SK-N-SH treated with all-trans-retinoic acid at 6 μM for 48 hours (cell line): ENCODE data around the gene PARD3B.

Experiments used
- PATZ1 ChIP-seq: fragments of 250-450 bp; sonication (Bioruptor Pico); IDR thresholded peaks from 2 replicates; pipeline ENCODE4 v1.8.0; 2020; ENCODE audit warnings: mild to moderate bottlenecking, moderate library complexity, borderline replicate concordance
- RARB ChIP-seq: fragments of 250-450 bp; sonication (Bioruptor Pico); IDR thresholded peaks from 2 replicates; pipeline ENCODE4 v1.8.0; 2021; ENCODE audit warnings: mild to moderate bottlenecking, moderate library complexity

GRCh38 chr2:204608237-204608939, 63.1 kb downstream of the PARD3B start:
- no peak for TF ChIP-seq PATZ1
- no peak for TF ChIP-seq RARB (CRISPR knock-in tag)
